Fibroblast of lung (primary cell): Measurements from ENCODE around the gene CFAP410. TPM values are rescaled to one million over a fixed set of nuclear protein-coding genes. Genes with fewer than 3 reads are reported as not detected.

Experiments used
- DNase-seq, 2 donors: peaks; one replicate each; pipeline versions ENCODE4 v3.0.0 to v3.0.0-alpha.2; 2010; ENCODE audit warnings: low read depth in 2 of 2
- H2AFZ ChIP-seq: 2 replicates; pipeline ENCODE4 v1.5.1; 2012; ENCODE audit warnings: low read length, control low read depth, inconsistent platforms
- H3K27ac ChIP-seq: 2 replicates; pipeline ENCODE4 v1.5.1; 2011; ENCODE audit warnings: low read length, control low read depth; ENCODE audit not compliant: insufficient read depth
- H3K27me3 ChIP-seq: 2 replicates; pipeline ENCODE4 v1.5.1; 2011; ENCODE audit warnings: mild to moderate bottlenecking, low read length; ENCODE audit not compliant: control insufficient read depth, insufficient read depth
- H3K36me3 ChIP-seq: 2 replicates; pipeline ENCODE4 v1.5.1; 2011; ENCODE audit warnings: low read length; ENCODE audit not compliant: control insufficient read depth, insufficient read depth
- H3K4me1 ChIP-seq: 2 replicates; pipeline ENCODE4 v1.5.1; 2011; ENCODE audit warnings: low read length; ENCODE audit not compliant: control insufficient read depth, insufficient read depth; ENCODE audit errors: extremely low read depth
- H3K4me2 ChIP-seq: 2 replicates; pipeline ENCODE4 v1.5.1; 2011; ENCODE audit warnings: low read length, control low read depth; ENCODE audit not compliant: insufficient read depth; ENCODE audit errors: extremely low read depth
- H3K4me3 ChIP-seq, 4 experiments: fragments of 200-600 bp in 1 of 4; sonication (generic) in 1 of 4; replicated peaks in 1 of 4; 2 replicates each; pipeline ENCODE4 v1.5.1; 2011 to 2016; ENCODE audit warnings: low read length in 4 of 4, low read depth in 3 of 4, mild to moderate bottlenecking in 3 of 4, control low read depth in 2 of 4, inconsistent platforms in 1 of 4, mixed read lengths in 1 of 4; ENCODE audit not compliant: insufficient read depth in 1 of 4; ENCODE audit errors: control extremely low read depth in 1 of 4
- H3K79me2 ChIP-seq: 2 replicates; pipeline ENCODE4 v1.5.1; 2012; ENCODE audit warnings: mild to moderate bottlenecking, low read length, inconsistent platforms; ENCODE audit not compliant: control insufficient read depth, insufficient read depth
- H3K9ac ChIP-seq: 2 replicates; pipeline ENCODE4 v1.5.1; 2011; ENCODE audit warnings: mild to moderate bottlenecking, low read length, control low read depth; ENCODE audit not compliant: insufficient read depth
- H3K9me3 ChIP-seq: 2 replicates; pipeline ENCODE4 v1.5.1; 2012; ENCODE audit warnings: low read depth, low read length; ENCODE audit not compliant: control insufficient read depth, insufficient read depth
- H4K20me1 ChIP-seq: 2 replicates; pipeline ENCODE4 v1.5.1; 2011; ENCODE audit warnings: low read length; ENCODE audit not compliant: control insufficient read depth, insufficient read depth; ENCODE audit errors: extremely low read depth
- CTCF ChIP-seq, 2 donors: IDR thresholded peaks in 1 of 2; conservative IDR thresholded peaks in 1 of 2; 1 replicate in 1 of 2; 2 replicates in 1 of 2; pipeline ENCODE4 v1.5.1; 2011 to 2012; ENCODE audit warnings: low read length in 2 of 2, control low read depth in 1 of 2, inconsistent platforms in 1 of 2, low read depth in 1 of 2, mild to moderate bottlenecking in 1 of 2
- EZH2 ChIP-seq: IDR thresholded peaks from 2 replicates; pipeline ENCODE4 v1.5.1; 2012; ENCODE audit warnings: low read length, control low read depth, mild to moderate bottlenecking; ENCODE audit errors: missing control alignments
- polyA plus RNA-seq, 2 donors: library from polyadenylated mRNA; depleted of rRNA in 1 of 2; stranded (reverse) in 1 of 2; unstranded in 1 of 2; fragments of >200 nt; gene quantifications; 2 replicates each; pipeline ENCODE4 v1.2.1, GENCODE V29; 2011 to 2012; ENCODE audit warnings: missing spikeins in 1 of 2
- total RNA-seq: library from RNA; depleted of rRNA; stranded (reverse); fragments of >200 nt; gene quantifications from 2 replicates; pipeline ENCODE4 v1.2.1, GENCODE V29; 2014

CFAP410 gene
- total and polyA plus RNA-seq, 2 donors (not counting 1 experiment from before 2014, with no cell fraction given), result 4.9 to 7.1 TPM

GRCh38 chr21:44348861-44349260, 9.7 kb upstream of the CFAP410 start:
- no peak overlapping the region for H2AFZ ChIP-seq
- peaks cover 3% of the 10 kb centered on the region for H3K27me3 ChIP-seq
- H3K4me3 ChIP-seq, result no peak overlapping the region
- H3K9ac ChIP-seq, result no peak overlapping the region
- DNase-seq, result no peak
- H3K36me3 ChIP-seq, result no peaks in the 10 kb centered on the region
- H3K4me2 ChIP-seq, result no peak overlapping the region
- no peaks in the 10 kb centered on the region for H3K4me1 ChIP-seq
- no peaks in the 10 kb centered on the region for H3K9me3 ChIP-seq
- H4K20me1 ChIP-seq, result no peaks in the 10 kb centered on the region
- TF ChIP-seq EZH2, result no peak
- no peak for TF ChIP-seq CTCF (conservative IDR thresholded peaks at IDR 0.05 in 1 of 2, IDR thresholded peaks at IDR 0.05 in 1 of 2; ENCODE audit: low read depth in 1 of 2, low read length in 2 of 2)
- H3K79me2 ChIP-seq, result no peaks in the 10 kb centered on the region
- H3K27ac ChIP-seq, result no peak overlapping the region

GRCh38 chr21:44347911-44348451, 8.8 kb upstream of the CFAP410 start:
- no peak overlapping the region for H3K9ac ChIP-seq
- H3K79me2 ChIP-seq, result no peaks in the 10 kb centered on the region
- H4K20me1 ChIP-seq, result no peaks in the 10 kb centered on the region
- H3K4me1 ChIP-seq, result no peaks in the 10 kb centered on the region
- H2AFZ ChIP-seq, result no peak overlapping the region
- no peaks in the 10 kb centered on the region for H3K36me3 ChIP-seq
- no peak for TF ChIP-seq CTCF (conservative IDR thresholded peaks at IDR 0.05 in 1 of 2, IDR thresholded peaks at IDR 0.05 in 1 of 2; ENCODE audit: low read depth in 1 of 2, low read length in 2 of 2)
- TF ChIP-seq EZH2, result no peak
- H3K4me3 ChIP-seq, result no peak overlapping the region
- H3K9me3 ChIP-seq, result no peaks in the 10 kb centered on the region
- DNase-seq, result no peak
- no peak overlapping the region for H3K27ac ChIP-seq
- H3K4me2 ChIP-seq, result no peak overlapping the region
- peaks cover 3% of the 10 kb centered on the region for H3K27me3 ChIP-seq

GRCh38 chr21:44345495-44345894, 6.3 kb upstream of the CFAP410 start:
- no peaks in the 10 kb centered on the region for H3K79me2 ChIP-seq
- H3K4me2 ChIP-seq, result no peak overlapping the region
- no peaks in the 10 kb centered on the region for H3K4me1 ChIP-seq
- no peak overlapping the region for H2AFZ ChIP-seq
- no peaks in the 10 kb centered on the region for H3K9me3 ChIP-seq
- no peak overlapping the region for H3K27ac ChIP-seq
- H4K20me1 ChIP-seq, result no peaks in the 10 kb centered on the region
- H3K9ac ChIP-seq, result no peak overlapping the region
- TF ChIP-seq CTCF (conservative IDR thresholded peaks at IDR 0.05 in 1 of 2, IDR thresholded peaks at IDR 0.05 in 1 of 2; ENCODE audit: low read depth in 1 of 2, low read length in 2 of 2) (no peak), EZH2 (no peak)
- no peak overlapping the region for H3K4me3 ChIP-seq
- DNase-seq, result no peak
- peaks cover 3% of the 10 kb centered on the region for H3K27me3 ChIP-seq
- H3K36me3 ChIP-seq, result no peaks in the 10 kb centered on the region
